Muscle layer of duodenum (tissue), 2 donors: ENCODE results near the gene IGSF11.

Source experiments
- H3K27ac ChIP-seq: one replicate; pipeline ENCODE4 v1.7.0; 2013; ENCODE audit warnings: mild to moderate bottlenecking, low read length
- H3K27me3 ChIP-seq: one replicate; pipeline ENCODE4 v1.7.0; 2013; ENCODE audit warnings: low read depth, mild to moderate bottlenecking, control low read depth, low read length
- H3K36me3 ChIP-seq, 2 donors: one replicate each; pipeline ENCODE4 v1.7.0; 2013; ENCODE audit warnings: low read length in 2 of 2, control low read depth in 1 of 2, mild to moderate bottlenecking in 1 of 2; ENCODE audit not compliant: insufficient read depth in 2 of 2, control insufficient read depth in 1 of 2
- H3K4me1 ChIP-seq, 2 donors: one replicate each; pipeline ENCODE4 v1.7.0; 2013; ENCODE audit warnings: low read length in 2 of 2, mild to moderate bottlenecking in 2 of 2, control low read depth in 1 of 2, moderate library complexity in 1 of 2; ENCODE audit not compliant: insufficient read depth in 2 of 2, control insufficient read depth in 1 of 2
- H3K4me3 ChIP-seq, 2 donors: one replicate each; pipeline ENCODE4 v1.7.0; 2013; ENCODE audit warnings: low read length in 2 of 2, low read depth in 1 of 2, mild to moderate bottlenecking in 1 of 2
- H3K9me3 ChIP-seq, 2 donors: one replicate each; pipeline ENCODE4 v1.7.0; 2013; ENCODE audit warnings: low read length in 2 of 2, control low read depth in 1 of 2, mild to moderate bottlenecking in 1 of 2; ENCODE audit not compliant: control insufficient read depth in 1 of 2
- donor health status: healthy.

The IGSF11 gene

GRCh38 chr3:118973050-118973449 is 61.6 kb downstream of the IGSF11 start:
- Histone ChIP-seq H3K36me3 (no peaks in the 10 kb centered on the region), H3K9me3 (no peaks in the 10 kb centered on the region), H3K27ac (no peak overlapping the region), H3K27me3 (no peaks in the 10 kb centered on the region), H3K4me3 (no peak overlapping the region), H3K4me1 (peaks cover 0 to 7% of the 10 kb centered on the region in 2 donors)

GRCh38 chr3:118970819-118971218 is 63.8 kb downstream of the IGSF11 start:
- no peaks in the 10 kb centered on the region for H3K36me3 ChIP-seq
- no peak overlapping the region for H3K27ac ChIP-seq

GRCh38 chr3:118968640-118969039 is 66.0 kb downstream of the IGSF11 start:
- Histone ChIP-seq H3K4me3 (no peak overlapping the region), H3K4me1 (peaks cover 0 to 9% of the 10 kb centered on the region in 2 donors), H3K36me3 (no peaks in the 10 kb centered on the region), H3K27ac (no peak overlapping the region), H3K27me3 (no peaks in the 10 kb centered on the region), H3K9me3 (no peaks in the 10 kb centered on the region)

More at GRCh38 chr3:118970819-118971218, 63.8 kb downstream of the IGSF11 start:
- no peak overlapping the region for H3K4me3 ChIP-seq
- H3K9me3 ChIP-seq, result no peaks in the 10 kb centered on the region
- no peaks in the 10 kb centered on the region for H3K27me3 ChIP-seq
- H3K4me1 ChIP-seq, result peaks cover 0 to 9% of the 10 kb centered on the region in 2 donors

DNA sequence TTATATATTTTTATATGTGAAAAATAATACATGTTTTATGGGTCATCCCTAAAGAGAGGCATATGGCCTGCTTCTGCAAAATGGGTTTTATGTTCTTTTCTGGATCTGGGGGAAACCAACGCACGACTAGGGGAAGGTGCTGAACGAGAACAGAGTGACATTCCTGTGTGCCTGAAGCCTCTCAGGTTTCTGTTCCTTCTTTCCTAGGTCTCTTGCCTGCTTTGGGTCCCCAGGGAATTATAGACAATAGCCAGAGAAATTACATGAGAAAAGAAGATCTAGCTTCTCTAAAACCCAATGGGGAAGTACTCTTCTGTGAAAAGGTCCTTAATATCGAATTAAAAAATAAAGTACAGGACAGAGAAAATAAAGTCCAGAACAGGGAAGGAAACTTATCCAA is 66.5 kb downstream of the IGSF11 start:
- Histone ChIP-seq H3K36me3 (no peaks in the 10 kb centered on the region), H3K9me3 (no peaks in the 10 kb centered on the region), H3K4me1 (peaks cover 0 to 4% of the 10 kb centered on the region in 2 donors), H3K4me3 (no peak overlapping the region), H3K27me3 (no peaks in the 10 kb centered on the region), H3K27ac (no peak overlapping the region)

DNA sequence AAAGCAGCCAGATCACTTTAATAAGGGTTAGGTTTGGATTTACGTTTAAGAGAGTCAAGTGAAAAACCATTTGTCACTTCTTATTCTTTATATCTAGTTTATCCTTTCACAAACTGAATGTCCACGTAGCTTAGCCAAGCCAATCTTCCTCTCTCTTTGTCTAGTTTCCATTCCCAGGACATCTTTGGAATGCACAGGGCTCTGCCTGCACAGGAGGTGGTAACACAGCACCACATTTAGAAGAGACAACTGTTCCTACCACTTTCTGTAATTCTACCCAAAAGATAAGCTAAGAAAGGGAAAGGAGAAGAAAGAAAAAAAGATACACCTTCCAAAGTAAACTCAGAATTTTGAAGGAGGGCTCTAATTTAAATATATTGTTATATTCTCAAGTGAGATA is 67.9 kb downstream of the IGSF11 start:
- peaks cover 0 to 3% of the 10 kb centered on the region in 2 donors for H3K4me1 ChIP-seq
- no peaks in the 10 kb centered on the region for H3K27me3 ChIP-seq
- no peak overlapping the region for H3K27ac ChIP-seq
- no peaks in the 10 kb centered on the region for H3K36me3 ChIP-seq
- no peak overlapping the region for H3K4me3 ChIP-seq
- no peaks in the 10 kb centered on the region for H3K9me3 ChIP-seq

DNA sequence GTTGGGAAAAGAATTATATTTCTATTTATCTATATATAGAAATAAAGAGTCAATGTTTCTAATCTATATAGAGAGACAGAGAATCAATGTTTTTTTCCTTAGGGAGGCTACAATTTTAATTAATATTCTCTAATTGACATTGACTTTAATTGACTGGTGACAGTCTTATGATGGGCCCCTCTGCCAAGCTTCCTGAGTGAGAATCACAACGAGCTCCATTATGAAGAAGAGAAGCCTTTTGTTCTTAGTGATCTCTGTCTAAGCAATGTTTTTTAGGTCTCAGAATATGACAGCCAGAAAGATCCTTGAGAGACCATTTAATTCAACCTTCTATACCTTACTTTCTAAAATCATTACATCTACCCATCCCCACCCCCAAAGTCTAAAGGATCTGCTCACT is 70.9 kb downstream of the IGSF11 start:
- Histone ChIP-seq H3K36me3 (no peaks in the 10 kb centered on the region), H3K4me1 (peaks cover 0 to 3% of the 10 kb centered on the region in 2 donors), H3K27ac (no peak overlapping the region), H3K27me3 (no peaks in the 10 kb centered on the region), H3K9me3 (no peaks in the 10 kb centered on the region), H3K4me3 (no peak overlapping the region)

DNA sequence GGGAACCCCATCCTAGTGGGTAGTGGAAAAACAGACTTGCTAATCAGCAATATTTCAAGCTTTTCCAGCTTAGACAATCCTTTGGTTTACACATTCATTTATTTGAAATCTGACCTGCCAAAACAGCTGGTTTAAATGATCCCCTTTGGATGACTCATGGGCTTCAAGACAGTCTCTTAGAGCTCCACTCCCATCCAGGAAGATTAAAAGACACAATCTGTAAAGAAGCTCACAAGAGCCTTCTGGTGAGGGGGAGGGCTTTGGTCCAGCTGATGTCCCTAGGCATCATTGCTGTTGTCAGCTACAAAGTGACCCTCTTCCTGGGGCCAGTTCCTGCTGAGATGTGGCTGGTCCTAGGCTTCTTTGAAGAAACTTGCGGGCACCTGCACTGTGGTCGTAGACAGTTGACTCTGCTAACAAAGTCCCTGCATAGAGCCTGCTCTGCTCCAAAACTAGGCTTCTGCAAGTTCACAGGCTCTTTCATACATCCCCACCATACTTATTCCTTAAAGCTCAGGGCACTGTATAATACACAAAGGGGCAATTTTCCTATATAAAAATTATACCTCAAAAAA is 73.7 kb downstream of the IGSF11 start:
- no peak overlapping the region for H3K27ac ChIP-seq
- H3K36me3 ChIP-seq, result no peaks in the 10 kb centered on the region
- H3K4me3 ChIP-seq, result no peak overlapping the region
- no peaks in the 10 kb centered on the region for H3K4me1 ChIP-seq
- H3K9me3 ChIP-seq, result no peaks in the 10 kb centered on the region
- H3K27me3 ChIP-seq, result no peaks in the 10 kb centered on the region

GRCh38 chr3:118955914-118956556 is 78.6 kb downstream of the IGSF11 start:
- no peaks in the 10 kb centered on the region for H3K27me3 ChIP-seq
- H3K4me1 ChIP-seq, result no peaks in the 10 kb centered on the region
- no peak overlapping the region for H3K27ac ChIP-seq
- H3K9me3 ChIP-seq, result no peaks in the 10 kb centered on the region
- H3K36me3 ChIP-seq, result no peaks in the 10 kb centered on the region
- no peak overlapping the region for H3K4me3 ChIP-seq

DNA sequence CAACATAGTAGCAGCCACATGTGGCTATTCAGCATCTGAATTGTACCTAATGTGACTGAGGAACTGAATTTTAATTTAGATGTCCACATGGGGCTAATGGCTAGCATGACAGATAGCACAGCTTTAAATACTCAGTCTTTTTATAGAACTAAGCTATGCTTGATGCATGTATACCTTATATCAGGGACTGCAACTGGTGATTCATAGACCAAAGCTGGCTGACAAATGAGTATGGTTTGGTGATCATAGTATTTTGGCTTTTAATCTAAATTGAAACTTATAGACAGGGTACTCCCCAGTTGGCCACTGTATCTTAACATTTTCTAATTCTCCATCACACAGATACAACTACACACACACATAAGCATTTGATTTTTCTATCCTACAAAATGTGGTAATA is 83.6 kb downstream of the IGSF11 start:
- Histone ChIP-seq H3K36me3 (no peaks in the 10 kb centered on the region), H3K9me3 (no peaks in the 10 kb centered on the region), H3K27ac (no peak overlapping the region), H3K27me3 (no peaks in the 10 kb centered on the region), H3K4me3 (no peak overlapping the region), H3K4me1 (no peaks in the 10 kb centered on the region)

GRCh38 chr3:118949113-118949760 is 85.4 kb downstream of the IGSF11 start:
- Histone ChIP-seq H3K27me3 (no peaks in the 10 kb centered on the region), H3K4me3 (no peak overlapping the region), H3K9me3 (no peaks in the 10 kb centered on the region), H3K27ac (no peak overlapping the region), H3K36me3 (no peaks in the 10 kb centered on the region), H3K4me1 (no peaks in the 10 kb centered on the region)

DNA sequence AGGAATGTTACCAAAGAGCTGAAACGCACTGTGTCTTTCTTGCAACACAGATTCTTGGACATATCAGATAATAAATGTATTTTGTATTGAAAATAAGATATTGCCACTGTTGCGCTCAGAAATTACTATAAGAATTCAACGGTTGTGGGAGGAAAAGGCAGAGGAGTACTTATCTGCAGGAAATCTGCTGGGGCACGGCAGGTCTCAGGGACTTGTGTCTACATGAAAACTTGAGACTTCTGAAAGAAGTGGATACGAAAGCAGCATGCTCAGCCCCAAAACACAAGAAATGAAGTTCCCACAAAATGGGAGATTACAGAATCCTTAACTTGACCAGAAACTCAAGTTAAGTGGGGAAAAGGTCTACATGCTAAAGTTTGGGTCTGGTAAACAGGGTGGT is 86.5 kb downstream of the IGSF11 start:
- Histone ChIP-seq H3K27ac (no peak overlapping the region), H3K9me3 (no peaks in the 10 kb centered on the region), H3K4me1 (no peaks in the 10 kb centered on the region), H3K36me3 (no peaks in the 10 kb centered on the region), H3K4me3 (no peak overlapping the region), H3K27me3 (no peaks in the 10 kb centered on the region)
